ENCODE data around the gene UXS1. TPM values are rescaled to one million over a fixed set of nuclear protein-coding genes. Genes with fewer than 3 reads are reported as not detected.

The UXS1 gene
- total and polyA plus RNA-seq, 2 of the 8 experiments (the other 6 are each of a cell fraction or from before 2014, with no cell fraction given): 44.5 to 63.4 TPM

GRCh38 chr2:106124106-106124756, 69.9 kb downstream of the UXS1 start:
- Histone ChIP-seq H3K27ac (ENCODE audit: low read depth, low read length) (no peak overlapping the region), H3K18ac (ENCODE audit: extremely low read depth, low read length) (no peak overlapping the region), H3K27me3 (replicated peaks in 1 of 4; ENCODE audit: control insufficient read depth in 3 of 4, extremely low read depth in 1 of 4, insufficient read depth in 3 of 4, low read length in 3 of 4) (no peaks in the 10 kb centered on the region), H4K91ac (replicated peaks; ENCODE audit: insufficient read length, low read length) (no peak overlapping the region), H2BK120ac (replicated peaks; ENCODE audit: low read depth, low read length) (no peak overlapping the region), H2BK12ac (ENCODE audit: low read depth, low read length) (no peak overlapping the region), H3K23ac (ENCODE audit: insufficient read length) (no peak overlapping the region), H3K56ac (replicated peaks; ENCODE audit: insufficient read length, low read depth, low read length) (no peak overlapping the region), H2BK15ac (ENCODE audit: low read length) (no peak overlapping the region), H2BK5ac (ENCODE audit: low read depth, low read length) (no peak overlapping the region), H3K9ac (replicated peaks in 1 of 4; ENCODE audit: extremely low read depth in 1 of 4, low read depth in 3 of 4, low read length in 3 of 4) (no peak overlapping the region), H3K4me2 (ENCODE audit: insufficient read depth in 1 of 2, low read depth in 2 of 2, low read length in 2 of 2) (no peak overlapping the region), H3K79me1 (ENCODE audit: low read depth, low read length) (peaks cover 6% of the 10 kb centered on the region), H3K4me3 (ENCODE audit: extremely low read depth in 1 of 4, insufficient read depth in 2 of 4, low read depth in 3 of 4, low read length in 4 of 4) (no peak overlapping the region), H3K4me1 (replicated peaks in 1 of 4; ENCODE audit: control insufficient read depth in 3 of 4, insufficient read depth in 4 of 4, low read length in 3 of 4) (peaks cover 0 to 2% (median 2%) of the 10 kb centered on the region in 4 experiments; a peak in 3 of 7 replicates), H3K79me2 (ENCODE audit: control insufficient read depth in 1 of 2, insufficient read depth in 2 of 2, low read length in 2 of 2) (peaks cover 0 to 9% of the 10 kb centered on the region in 2 experiments; a peak in 2 of 4 replicates), H3K14ac (ENCODE audit: insufficient read length) (no peak overlapping the region), H2AK5ac (ENCODE audit: low read depth, low read length) (no peak overlapping the region), H3K4ac (replicated peaks; ENCODE audit: insufficient read length, low read depth, low read length) (no peak overlapping the region), H3K9me3 (ENCODE audit: insufficient read depth in 2 of 2, low read depth in 1 of 2, low read length in 1 of 2) (no peaks in the 10 kb centered on the region), H3K36me3 (ENCODE audit: control insufficient read depth in 2 of 4, insufficient read depth in 4 of 4, low read length in 3 of 4) (peaks cover 0 to 27% (median 19%) of the 10 kb centered on the region in 4 experiments; a peak in 6 of 8 replicates), H2BK20ac (ENCODE audit: low read length) (no peak overlapping the region), H3K23me2 (ENCODE audit: low read depth, low read length) (no peaks in the 10 kb centered on the region), H4K20me1 (replicated peaks in 1 of 2; ENCODE audit: control insufficient read depth in 1 of 2, insufficient read depth in 2 of 2, low read length in 2 of 2) (peaks cover 0 to 6% of the 10 kb centered on the region in 2 experiments), H2AFZ (ENCODE audit: low read length) (no peak overlapping the region), H4K8ac (ENCODE audit: extremely low read depth, insufficient read depth, low read length) (no peak overlapping the region), H4K5ac (ENCODE audit: insufficient read length, low read depth, low read length) (no peak overlapping the region)
- FAIRE-seq (no peak), DNase-seq (ENCODE audit: low read depth in 1 of 2, low spot score in 2 of 2) (no peak)
- 90% methylated on average over 3 of the region's 3 CpGs; no CpG with 5 or more reads in 1 of the 2 experiments for WGBS, 2 experiments (ENCODE audit: extremely low coverage in 1 of 2, insufficient coverage in 1 of 2, insufficient read length in 1 of 2, insufficient replicate concordance in 2 of 2, low coverage in 1 of 2, low lambda C conversion rate in 2 of 2, missing lambda C conversion rate in 1 of 2)
- POLR2A ChIA-PET (ENCODE audit: partially characterized antibody): no interaction called here
- CTCF ChIA-PET (ENCODE audit: partially characterized antibody): interaction anchor here (1.3 kb wide), 1 partner anchor 419 kb away, joined by 5 read pairs; no protein-coding TSS in a partner anchor
- no peak for TF ChIP-seq RNF2 (IDR thresholded peaks at IDR 0.05; ENCODE audit: borderline replicate concordance, low read depth, low read length, missing control alignments, poor library complexity, severe bottlenecking)
- TF ChIP-seq EZH2 (IDR thresholded peaks at IDR 0.05; ENCODE audit: low read depth, low read length, severe bottlenecking): no peak
- TF ChIP-seq BACH1 (IDR thresholded peaks at IDR 0.05; ENCODE audit: low read length): no peak
- TF ChIP-seq RAD21 (IDR thresholded peaks at IDR 0.05 in 1 of 2, conservative IDR thresholded peaks at IDR 0.05 in 1 of 2; ENCODE audit: low read depth in 2 of 2, low read length in 2 of 2): no peak
- TF ChIP-seq CREB1 (IDR thresholded peaks at IDR 0.05): no peak
- TF ChIP-seq HDAC6 (IDR thresholded peaks at IDR 0.05; ENCODE audit: low read depth, low read length): no peak
- TF ChIP-seq JUND (IDR thresholded peaks at IDR 0.05; ENCODE audit: low read length): no peak
- no peak for TF ChIP-seq SIRT6 (IDR thresholded peaks at IDR 0.05; ENCODE audit: low read length)
- TF ChIP-seq GTF2F1 (IDR thresholded peaks at IDR 0.05; ENCODE audit: borderline replicate concordance, low read depth, low read length): no peak
- TF ChIP-seq ZNF274 (IDR thresholded peaks at IDR 0.05; ENCODE audit: borderline replicate concordance, extremely low read depth, low read length): no peak
- no peak for TF ChIP-seq SP4 (IDR thresholded peaks at IDR 0.05; ENCODE audit: low read length)
- TF ChIP-seq NANOG (IDR thresholded peaks at IDR 0.05; ENCODE audit: insufficient read depth, low read depth, low read length, poor library complexity, severe bottlenecking): no peak
- TF ChIP-seq TAF1 (IDR thresholded peaks at IDR 0.05; ENCODE audit: low read depth, low read length): no peak

Data from H1 (cell line).